ENCODE results near the gene SEMA5A. TPM values are rescaled to one million over a fixed set of nuclear protein-coding genes. Genes with fewer than 3 reads are reported as not detected.

SEMA5A gene
- total RNA-seq, 2 donors from 2014 or later = 17.6 to 34.1 TPM

DNA sequence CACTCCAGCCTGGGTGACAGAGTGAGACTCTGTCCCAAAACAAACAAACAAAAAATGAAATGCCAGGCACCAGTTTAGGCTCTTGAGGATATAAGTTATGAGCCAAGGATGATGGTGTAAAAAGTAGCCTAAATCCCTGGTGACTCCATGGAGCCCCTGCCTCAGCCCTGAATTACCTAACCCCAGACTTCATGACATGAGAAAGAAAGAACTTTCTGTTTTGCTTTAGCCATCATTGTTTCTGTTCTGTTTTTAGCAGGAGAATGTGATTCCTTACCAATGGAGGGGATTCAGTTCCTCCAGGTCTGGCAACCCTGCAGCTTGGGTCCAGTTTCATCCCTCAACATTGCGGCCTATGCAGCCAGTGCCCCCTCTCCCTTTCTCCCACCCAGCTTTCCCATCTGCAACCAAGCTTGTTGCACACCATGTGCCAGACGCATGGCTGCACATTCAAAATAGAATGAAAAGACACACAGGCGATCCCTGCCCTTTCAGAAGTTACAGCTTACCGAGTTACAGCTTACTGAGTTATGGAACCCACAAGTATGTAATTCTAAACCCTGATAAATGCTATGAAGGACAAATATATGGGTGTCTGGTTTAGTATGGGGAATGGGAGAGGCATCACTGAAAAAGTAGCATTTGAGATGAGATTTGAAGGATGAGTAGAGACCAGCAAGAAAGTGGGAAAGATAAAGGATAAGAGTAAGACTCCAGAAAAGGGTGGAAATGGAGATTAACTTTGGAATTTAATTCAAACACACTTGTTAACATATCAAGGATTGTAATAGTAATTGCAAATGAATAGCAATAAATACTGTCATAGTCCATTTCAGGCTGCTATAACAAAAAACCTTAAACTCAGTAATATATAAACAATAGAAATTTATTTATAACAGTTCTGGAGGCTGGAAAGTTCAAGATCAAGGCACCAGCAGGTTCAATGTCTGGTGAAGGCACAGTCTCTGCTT, 6.0 kb upstream of the SEMA5A start:
- intact Hi-C loops (cut with DNase I) = no loop called here
- no peak for DNase-seq (ENCODE audit: low spot score)

DNA sequence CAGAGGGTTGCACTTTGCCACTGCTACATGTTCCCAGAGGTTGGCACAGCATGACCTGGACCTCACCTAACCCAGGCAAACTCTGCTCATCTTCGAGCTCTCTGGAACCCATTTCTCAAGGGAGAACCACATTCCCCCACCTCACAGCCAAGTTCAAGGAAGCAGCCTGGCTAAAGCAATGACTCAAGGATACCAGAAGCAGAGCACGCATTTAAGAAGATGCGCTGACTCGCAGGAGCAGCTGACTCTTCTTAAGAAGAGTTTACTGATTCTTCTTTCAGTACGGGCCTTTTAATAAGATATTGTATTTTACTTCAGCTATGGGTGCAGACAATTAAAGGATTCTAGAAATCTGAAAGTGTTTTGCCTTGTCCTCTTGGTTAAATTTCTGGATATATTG, 4.1 kb upstream of the SEMA5A start:
- intact Hi-C loops (cut with DNase I) = loop anchor here in 1 of 2 donors (10.0 kb wide), 1 partner anchor 265 kb away; no protein-coding TSS in a partner anchor
- DNase-seq (ENCODE audit: low spot score) = no peak

DNA sequence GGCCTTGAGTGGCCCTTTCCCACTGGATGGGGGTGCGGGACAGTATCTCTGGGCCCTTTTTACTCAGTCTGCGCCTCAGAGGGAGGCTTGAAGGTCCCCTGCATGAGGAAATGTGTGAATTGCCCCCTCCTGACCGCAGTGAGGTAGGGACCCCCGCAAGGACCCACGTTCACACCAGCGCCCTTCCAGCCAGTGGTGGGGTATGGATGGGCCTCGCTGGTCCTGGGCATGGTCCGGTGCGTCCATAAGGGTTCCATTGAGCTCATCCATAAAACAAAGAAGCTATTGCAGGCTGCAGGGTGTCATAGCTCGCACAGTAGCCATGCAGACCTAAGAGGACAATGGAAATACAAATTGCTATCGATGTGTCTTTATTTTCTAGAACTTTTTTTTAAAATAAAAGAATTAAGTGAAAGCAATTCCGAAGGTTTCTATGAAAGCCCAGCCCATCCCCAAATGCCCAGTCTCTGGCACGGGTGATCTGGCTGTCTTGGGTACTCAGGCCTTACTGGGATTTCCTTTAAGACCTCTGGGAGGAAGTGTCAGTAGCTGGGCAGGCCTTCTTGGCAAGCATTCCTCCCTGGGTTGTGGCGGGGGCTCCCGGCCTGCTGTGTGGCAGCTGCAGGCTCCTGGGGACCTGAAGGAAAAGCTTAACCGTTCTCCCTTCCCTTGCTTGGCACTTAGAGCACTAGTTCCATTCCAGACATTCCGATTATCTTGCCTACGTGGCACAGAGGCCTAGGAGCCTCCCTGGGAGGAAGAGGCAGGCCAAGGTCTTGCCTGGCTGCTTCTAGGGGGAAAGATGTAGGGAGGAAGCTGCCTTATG, 1.5 kb upstream of the SEMA5A start:
- no peak for DNase-seq (ENCODE audit: low spot score)
- intact Hi-C loops (cut with DNase I) = loop anchor here in 1 of 2 donors (10.0 kb wide), 1 partner anchor 263 kb away; no protein-coding TSS in a partner anchor

DNA sequence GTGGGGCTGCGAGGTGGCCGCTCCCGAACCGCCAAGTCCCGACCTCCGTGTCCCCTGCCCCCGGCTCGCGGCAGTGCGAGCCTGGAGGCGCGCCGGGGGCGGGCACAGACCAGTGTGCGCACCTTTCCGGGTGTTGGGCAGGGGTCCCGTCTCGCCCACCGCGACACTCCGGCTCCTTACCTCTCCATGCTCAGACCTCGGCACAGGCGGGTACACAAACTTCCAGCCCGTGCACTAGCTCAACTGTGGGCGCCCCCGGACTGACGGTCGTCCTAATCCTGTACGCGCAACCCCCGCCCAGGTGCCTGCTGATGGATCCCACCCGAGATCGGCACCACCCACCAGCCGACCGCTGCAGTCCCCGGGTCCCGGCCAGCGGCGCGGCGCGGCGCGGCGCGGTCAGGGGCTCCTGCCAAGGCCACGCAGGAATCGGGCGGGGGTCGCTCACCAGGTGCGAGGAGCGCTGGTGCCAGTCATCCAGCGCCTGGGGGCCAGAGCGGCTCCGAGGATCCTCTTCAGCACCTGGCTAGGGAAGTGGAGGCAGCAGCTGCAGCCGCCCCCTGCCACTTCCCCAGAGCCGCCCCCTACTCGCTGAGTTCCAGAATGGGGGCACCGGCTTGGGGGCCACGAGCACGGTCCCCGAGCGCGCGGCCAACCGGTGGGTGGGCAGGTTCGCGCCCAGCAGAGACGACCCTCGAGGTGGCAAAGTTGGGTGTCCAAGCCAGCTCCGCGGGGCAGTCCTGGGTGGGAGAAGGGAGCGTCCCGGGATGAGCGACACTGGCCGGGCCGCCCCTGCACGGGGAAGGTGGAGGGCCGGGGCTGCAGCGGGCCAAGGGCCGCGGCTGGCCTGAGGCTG, 511 bp downstream of the SEMA5A start:
- peak; percentile 84 for DNase-seq (ENCODE audit: low spot score)
- intact Hi-C loops (cut with DNase I) = loop anchor here in 1 of 2 donors (10.0 kb wide), 1 partner anchor 261 kb away; no protein-coding TSS in a partner anchor

DNA sequence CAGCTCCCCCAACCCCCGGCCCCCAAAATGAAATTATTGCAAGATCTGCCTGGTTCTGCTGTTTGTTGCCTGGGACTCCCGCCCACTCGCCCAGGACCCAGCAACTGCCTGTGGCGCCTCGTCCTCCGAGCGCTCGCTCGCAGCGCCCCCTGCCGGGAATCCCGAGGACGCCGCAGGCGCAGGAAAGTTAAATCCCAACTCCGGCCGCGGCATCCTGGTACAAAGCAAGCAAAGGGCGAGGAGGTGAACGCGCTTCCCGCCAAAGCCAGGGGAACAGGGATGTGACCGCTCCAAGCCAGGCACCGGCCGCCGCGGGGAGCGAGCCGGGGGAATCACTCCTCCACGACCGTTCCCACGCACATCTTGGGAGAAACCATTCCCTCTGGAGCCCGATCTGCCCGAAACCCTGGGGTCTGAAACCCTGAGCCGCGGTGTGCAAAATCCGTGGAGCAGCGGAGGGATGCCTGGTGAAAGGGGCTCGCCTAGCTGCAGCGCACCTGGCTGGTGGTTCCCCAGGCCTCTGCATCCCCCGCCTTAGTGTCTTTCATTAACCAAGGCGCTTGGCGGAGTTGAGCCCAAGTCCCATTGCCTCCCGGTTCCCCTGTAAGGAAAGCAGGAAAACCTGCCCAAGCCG, 1.3 kb downstream of the SEMA5A start:
- peak; percentile 95 for DNase-seq (ENCODE audit: low spot score)
- intact Hi-C loops (cut with DNase I) = loop anchor here in 1 of 2 donors (10.0 kb wide), 1 partner anchor 260 kb away; no protein-coding TSS in a partner anchor

DNA sequence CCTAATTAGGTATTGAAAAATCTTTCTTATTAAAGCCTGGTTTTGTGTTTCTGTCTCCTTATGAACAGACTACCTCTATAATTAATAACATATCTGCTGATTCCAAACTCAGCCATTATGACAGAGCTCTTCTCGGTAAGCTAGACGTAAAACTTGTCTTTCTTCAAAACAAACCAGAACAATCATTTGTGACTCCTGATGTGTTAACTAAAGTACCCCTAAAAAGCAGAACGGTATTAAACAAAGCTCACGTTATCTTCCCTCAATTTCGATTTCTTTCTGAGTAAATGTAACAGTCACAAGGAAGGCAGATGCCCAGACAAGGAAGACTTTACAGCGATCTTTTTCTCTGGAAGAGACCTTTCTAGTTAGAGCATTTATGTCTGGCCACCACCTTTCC, 1.8 kb downstream of the SEMA5A start:
- no peak for DNase-seq (ENCODE audit: low spot score)
- intact Hi-C loops (cut with DNase I) = loop anchor here in 1 of 2 donors (10.0 kb wide), 1 partner anchor 259 kb away; no protein-coding TSS in a partner anchor

DNA sequence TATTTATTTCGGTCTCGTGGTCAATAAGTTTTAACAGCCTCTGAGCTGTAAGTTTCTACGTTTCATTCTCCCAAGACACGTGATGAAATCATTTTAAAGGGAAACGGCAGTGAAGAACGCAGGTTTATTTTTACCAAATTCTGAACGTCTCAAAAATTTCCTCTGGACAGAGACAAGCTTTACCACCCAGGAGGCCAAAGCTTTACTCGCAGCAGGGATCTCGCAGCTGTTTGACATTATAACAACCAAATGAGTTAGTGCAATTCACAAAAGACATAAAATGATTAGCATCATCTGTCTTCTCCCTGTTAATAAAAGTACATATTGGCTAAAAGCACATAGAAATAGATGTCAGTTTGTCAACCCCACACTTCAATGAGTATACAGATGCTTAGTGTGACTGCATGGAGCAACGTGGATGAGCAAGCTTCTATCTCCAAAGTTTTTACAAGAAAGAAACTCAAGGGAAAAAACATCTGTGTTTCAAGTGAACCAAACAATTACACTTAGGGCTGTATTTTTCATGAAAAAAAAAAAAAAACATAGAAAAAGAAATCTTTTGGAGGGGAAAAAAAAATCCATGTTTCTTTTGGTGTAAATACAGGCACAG, 2.5 kb downstream of the SEMA5A start:
- DNase-seq (ENCODE audit: low spot score) = no peak
- intact Hi-C loops (cut with DNase I) = loop anchor here in 1 of 2 donors (10.0 kb wide), 1 partner anchor 259 kb away; no protein-coding TSS in a partner anchor

DNA sequence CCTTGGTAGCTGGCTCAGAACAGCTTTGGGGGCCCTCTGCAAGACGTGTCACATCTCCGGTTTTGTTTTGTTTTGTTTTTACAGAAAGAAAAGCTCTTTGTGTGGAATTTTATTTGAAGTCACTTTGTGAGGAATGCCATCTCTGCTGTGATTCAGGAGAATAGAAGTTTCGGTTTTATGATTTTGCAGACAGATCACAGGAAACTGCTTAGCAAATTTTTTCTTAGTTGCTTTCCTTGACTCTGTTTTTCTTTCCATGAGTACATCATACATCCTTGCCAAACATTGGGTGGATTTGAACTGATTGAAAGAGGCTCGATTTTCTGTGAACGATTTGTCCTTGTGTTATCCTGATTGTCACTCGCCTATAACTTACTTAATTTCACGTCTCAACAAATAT, 5.1 kb downstream of the SEMA5A start:
- DNase-seq (ENCODE audit: low spot score) = no peak
- intact Hi-C loops (cut with DNase I) = loop anchor here in 1 of 2 donors (10.0 kb wide), 1 partner anchor 256 kb away; no protein-coding TSS in a partner anchor

DNA sequence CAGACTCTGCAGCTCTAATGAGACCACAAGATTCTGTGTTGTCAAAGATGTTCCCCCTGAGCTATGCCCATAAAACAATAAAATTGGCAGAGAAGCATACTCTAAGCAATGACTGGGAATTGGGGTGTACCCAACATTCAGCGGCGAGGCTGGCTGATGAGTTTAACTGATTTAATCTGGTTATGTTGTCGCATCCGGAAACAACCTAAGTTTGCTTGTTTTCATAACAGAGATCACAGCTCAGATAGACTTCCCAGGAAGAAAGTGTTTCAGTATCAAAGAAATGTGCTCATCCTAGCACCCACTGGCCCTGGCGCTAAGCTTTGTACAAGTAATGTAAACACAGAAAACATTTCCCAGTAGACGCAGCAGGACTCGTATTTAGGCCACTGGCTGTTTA, 7.4 kb downstream of the SEMA5A start:
- intact Hi-C loops (cut with DNase I) = no loop called here
- DNase-seq (ENCODE audit: low spot score) = no peak

DNA sequence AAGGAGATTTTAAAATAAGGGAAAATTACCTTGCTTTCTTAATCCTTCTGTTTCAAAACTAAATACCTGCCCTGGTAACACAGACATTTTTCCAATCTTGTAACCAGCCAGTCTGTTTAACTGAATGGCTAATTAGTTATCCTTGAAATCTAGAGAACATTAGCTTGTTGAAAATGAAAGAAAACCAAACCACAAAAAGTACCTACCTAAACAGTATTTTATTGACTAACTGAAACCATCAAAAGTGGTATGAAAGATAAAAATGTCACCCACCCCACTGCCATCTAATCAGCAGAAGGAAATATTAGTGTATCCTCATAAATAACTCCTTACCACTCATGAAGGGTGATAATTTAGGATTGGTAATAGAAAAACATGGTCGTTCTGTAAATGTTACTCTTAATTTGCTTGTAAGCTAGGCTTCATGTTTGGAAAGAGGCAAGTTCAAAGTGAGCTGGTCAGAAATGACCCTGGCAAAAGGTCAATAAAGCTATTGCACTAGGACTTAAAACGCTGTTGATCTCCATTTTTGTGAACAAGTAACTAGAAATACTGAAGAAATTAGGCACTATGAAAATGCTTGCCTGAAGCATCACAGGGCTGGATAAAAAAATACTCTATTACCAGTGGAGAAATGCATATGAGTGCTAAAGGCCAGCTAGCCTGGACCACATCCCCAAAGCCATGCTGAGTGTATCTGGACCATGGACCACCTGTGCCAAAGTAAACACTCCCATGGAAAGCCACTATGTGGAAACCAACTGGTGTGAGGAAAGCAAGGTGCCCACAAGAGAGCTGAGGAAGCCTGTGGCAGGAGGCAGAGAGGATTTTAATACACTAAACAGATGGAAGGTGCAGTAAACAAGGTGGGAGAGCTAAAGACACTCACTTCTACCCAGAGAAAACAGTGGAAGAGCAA, 8.4 kb downstream of the SEMA5A start:
- no peak for DNase-seq (ENCODE audit: low spot score)
- intact Hi-C loops (cut with DNase I) = no loop called here

DNA sequence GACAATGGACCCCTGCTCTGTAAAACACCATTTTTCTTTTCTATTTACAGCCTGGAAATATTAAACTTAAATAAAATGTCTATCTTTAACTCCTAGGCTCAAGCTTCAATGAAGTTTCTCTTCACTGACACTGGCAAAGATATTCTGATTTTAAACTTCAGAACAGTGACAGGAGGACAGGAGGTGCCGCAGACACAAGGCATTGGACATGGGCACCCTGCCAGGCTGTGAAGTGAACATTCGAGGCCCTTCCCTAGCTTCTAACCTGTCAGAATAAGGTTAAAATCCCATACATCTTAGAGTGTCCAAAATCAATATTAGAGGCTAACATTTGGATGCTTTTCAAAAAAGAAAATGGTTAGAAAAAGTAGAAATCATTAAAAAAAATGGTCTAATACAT, 9.2 kb downstream of the SEMA5A start:
- DNase-seq (ENCODE audit: low spot score) = no peak
- intact Hi-C loops (cut with DNase I) = no loop called here

DNA sequence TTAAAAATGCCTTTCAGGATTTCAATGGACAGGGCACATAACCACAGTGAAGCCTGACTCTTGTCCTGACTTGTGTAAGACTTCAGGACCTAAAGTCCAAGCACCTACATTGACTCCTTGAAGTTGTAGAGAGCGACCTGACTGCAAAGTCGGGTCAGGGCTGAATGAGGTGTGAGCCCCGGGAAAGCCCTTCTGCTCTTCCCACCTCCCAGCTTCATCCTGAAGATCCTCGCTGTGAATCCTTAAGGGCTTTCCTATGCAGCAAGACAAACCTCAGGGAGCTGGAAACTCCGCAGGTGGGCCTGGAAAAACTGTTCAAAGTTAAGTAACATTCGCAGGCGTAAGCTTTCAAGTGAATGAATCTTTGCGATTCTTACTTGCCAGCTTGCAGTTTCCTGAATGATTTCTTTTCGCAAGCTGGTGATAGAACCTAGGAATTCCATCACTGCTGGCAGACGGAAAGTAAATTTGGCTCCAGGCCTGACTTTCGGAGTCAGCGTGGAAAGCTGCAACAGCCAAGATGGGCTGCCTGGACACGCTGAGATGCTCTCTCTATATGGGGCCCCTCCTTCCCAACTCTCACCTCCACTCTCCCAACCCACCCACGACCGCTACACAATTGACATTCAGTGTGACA, 10.9 kb downstream of the SEMA5A start:
- no peak for DNase-seq (ENCODE audit: low spot score)
- intact Hi-C loops (cut with DNase I) = no loop called here

DNA sequence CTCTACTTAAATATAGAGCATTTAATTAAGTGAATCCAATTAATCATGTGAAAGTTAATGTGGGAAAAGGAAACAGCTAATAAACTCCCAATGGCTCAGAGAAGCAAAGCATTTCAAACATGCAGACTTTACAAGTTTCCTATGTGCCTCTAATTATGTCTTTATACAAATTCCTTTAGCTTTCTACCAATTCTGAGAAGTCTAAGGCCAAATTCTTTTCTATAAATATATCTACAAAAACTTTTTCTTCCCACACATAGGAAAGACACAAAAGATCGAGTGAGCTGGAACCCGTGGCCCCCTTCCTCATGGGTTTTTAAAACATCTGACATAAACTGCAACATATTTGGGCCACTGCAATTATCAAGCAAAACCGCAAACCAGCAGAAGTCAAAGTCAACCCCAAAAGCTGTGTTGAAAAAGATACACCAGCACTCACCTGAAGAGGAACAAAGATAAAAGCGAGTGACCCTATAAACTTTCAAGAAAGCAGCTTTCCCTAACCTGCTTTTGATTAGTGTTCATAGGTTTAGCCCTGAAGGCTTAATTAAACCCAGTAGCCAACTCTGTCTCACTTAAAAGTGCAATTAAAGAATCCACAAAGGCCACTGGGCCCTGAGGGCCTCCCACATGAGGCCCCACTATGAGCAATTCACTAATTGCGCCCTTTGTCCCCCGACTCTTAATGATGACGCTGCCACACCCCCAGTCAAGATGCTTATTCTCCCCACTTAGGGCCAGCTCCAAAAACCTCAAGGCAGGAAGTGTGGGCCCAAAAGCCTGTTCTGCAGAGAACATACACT, 12.1 kb downstream of the SEMA5A start:
- no peak for DNase-seq (ENCODE audit: low spot score)
- intact Hi-C loops (cut with DNase I) = no loop called here

DNA sequence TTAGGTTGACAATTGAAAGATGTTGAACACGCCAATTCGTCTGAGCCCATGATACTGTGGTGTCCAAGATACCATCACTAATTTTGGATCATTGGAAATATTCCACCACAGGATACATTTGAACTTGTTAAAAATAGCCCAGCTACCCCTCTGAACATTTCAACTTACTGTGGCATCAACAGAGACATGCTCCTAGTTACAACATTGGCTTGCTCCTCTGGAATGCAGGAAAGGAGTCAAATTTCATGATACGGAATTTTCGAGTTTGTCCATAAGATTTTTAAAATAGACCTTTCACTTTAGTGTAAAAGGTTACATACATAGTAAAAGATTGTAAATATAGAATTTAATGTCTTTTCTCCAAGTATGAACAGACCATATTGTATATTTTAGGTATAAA, 12.8 kb downstream of the SEMA5A start:
- no peak for DNase-seq (ENCODE audit: low spot score)
- intact Hi-C loops (cut with DNase I) = no loop called here

DNA sequence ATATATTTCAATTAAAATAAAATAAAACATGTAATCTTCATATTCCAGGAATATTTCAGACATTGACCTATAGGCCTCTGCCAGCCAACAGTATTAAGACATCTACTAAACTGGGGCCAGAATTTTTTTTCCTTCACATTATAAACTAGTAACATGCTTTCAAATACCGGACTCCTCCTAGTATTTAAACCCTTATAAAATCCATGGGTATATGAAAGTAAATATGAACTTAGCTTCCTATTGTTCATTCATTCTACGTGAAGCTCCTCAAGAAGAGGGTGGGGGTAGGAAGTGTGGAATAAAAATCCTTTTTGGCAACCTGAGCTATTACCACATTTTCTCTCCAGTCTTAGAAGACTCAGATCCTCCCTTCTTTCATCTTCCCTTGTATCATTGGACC, 16.4 kb downstream of the SEMA5A start:
- intact Hi-C loops (cut with DNase I) = no loop called here
- DNase-seq (ENCODE audit: low spot score) = no peak

DNA sequence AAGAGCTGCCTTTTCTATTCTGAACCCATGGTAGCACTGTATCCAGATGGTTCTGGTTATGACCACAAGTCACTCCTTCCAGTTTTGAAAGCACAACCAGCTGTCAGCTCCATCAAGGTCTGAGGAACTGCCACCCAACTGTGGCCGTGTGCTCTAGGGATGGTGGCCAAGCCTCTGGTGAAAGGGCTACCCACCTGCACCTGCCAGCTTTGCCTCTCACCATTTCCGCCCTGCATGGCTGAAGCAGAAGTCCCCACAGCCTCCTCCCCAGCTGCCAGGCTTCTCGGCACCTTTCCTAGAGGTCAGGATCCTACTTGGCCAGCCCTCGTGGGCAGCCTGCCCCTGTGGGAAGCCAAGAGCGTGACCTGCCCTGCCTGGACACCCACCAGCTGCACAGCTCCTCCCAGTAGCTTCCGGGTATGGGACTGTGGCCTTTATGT, 16.8 kb downstream of the SEMA5A start:
- intact Hi-C loops (cut with DNase I) = no loop called here
- DNase-seq (ENCODE audit: low spot score) = no peak

Data from posterior vena cava (tissue), 2 donors.